Epithelial cell of alveolus of lung (primary cell): Measurements from ENCODE around the gene STH. TPM values are rescaled to one million over a fixed set of nuclear protein-coding genes. Genes with fewer than 3 reads are reported as not detected.

Source experiments
- total RNA-seq: library from RNA; depleted of rRNA; stranded (reverse); fragments of >200 nt; gene quantifications from 2 replicates; pipeline ENCODE4 v1.2.1, GENCODE V29; 2015

Gene STH, protein sequence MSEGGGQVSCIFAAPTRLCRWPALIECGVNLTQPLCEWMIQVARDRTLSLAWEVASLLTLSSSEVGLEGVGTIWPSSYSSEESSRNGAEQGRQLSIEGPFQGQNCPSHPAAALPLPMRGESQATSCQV
- not detected in 2 replicates for total RNA-seq

DNA sequence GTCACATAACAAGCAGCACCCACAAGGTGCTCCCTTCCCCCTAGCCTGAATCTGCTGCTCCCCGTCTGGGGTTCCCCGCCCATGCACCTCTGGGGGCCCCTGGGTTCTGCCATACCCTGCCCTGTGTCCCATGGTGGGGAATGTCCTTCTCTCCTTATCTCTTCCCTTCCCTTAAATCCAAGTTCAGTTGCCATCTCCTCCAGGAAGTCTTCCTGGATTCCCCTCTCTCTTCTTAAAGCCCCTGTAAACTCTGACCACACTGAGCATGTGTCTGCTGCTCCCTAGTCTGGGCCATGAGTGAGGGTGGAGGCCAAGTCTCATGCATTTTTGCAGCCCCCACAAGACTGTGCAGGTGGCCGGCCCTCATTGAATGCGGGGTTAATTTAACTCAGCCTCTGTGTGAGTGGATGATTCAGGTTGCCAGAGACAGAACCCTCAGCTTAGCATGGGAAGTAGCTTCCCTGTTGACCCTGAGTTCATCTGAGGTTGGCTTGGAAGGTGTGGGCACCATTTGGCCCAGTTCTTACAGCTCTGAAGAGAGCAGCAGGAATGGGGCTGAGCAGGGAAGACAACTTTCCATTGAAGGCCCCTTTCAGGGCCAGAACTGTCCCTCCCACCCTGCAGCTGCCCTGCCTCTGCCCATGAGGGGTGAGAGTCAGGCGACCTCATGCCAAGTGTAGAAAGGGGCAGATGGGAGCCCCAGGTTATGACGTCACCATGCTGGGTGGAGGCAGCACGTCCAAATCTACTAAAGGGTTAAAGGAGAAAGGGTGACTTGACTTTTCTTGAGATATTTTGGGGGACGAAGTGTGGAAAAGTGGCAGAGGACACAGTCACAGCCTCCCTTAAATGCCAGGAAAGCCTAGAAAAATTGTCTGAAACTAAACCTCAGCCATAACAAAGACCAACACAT lies at the start of gene STH:
STH (plus strand) TSS at position 264 of the 913 bp plus-strand sequence; CDS start at position 294, 30 bp downstream.

Other genes starting within 250 kb of the STH start
- under 0.01 TPM in 1 of 2 replicates, not detected in the other for gene CRHR1, start 214.9 kb upstream of the STH start, total RNA-seq
- gene SPPL2C, start 154.4 kb upstream of the STH start, total RNA-seq, result not detected in 2 replicates
- 0.52 and 0.56 TPM in 2 replicates for gene MAPT, start 104.7 kb upstream of the STH start, total RNA-seq
- 19.0 and 58.4 TPM in 2 replicates for gene KANSL1, start 194.2 kb downstream of the STH start, total RNA-seq